ENCODE measurements around the gene FOSB.
"Not testable (repeated sequence)": the region's sequence is repeated elsewhere in the genome, so short reads cannot be mapped to it uniquely, and the experiment has no call there.

FOSB gene

GRCh38 chr19:45423033-45423588 lies 44.7 kb upstream of the FOSB start:
- no peak for TF ChIP-seq CTCF (IDR thresholded peaks at IDR 0.05; ENCODE audit: borderline replicate concordance, insufficient read depth, low read depth, low read length)
- H3K4me3 ChIP-seq (ENCODE audit: low read depth, low read length), result peak overlapping the region; percentile 56

GRCh38 chr19:45423589-45424190 lies 44.1 kb upstream of the FOSB start, which contains the start of gene ERCC1:
Gene ERCC1, minus strand, starts transcription at chr19:45423917. Its CDS starts 543 bp downstream, at chr19:45423374.
- peak within 1 kb of the TSS; percentile 56 for H3K4me3 ChIP-seq (ENCODE audit: low read depth, low read length)
- no peak for TF ChIP-seq CTCF (IDR thresholded peaks at IDR 0.05; ENCODE audit: borderline replicate concordance, insufficient read depth, low read depth, low read length)

GRCh38 chr19:45424191-45425058 lies 43.4 kb upstream of the FOSB start:
- H3K4me3 ChIP-seq (ENCODE audit: low read depth, low read length), result peak overlapping the region; percentile 56
- no peak for TF ChIP-seq CTCF (IDR thresholded peaks at IDR 0.05; ENCODE audit: borderline replicate concordance, insufficient read depth, low read depth, low read length)

GRCh38 chr19:45428384-45429231 lies 39.2 kb upstream of the FOSB start:
- peak; percentile 57 for TF ChIP-seq CTCF (IDR thresholded peaks at IDR 0.05; ENCODE audit: borderline replicate concordance, insufficient read depth, low read depth, low read length)
- peak overlapping the region; percentile 35 for H3K4me3 ChIP-seq (ENCODE audit: low read depth, low read length)

- not testable (repeated sequence) for H3K4me3 ChIP-seq (ENCODE audit: low read depth, low read length)
Observed at GRCh38 chr19:45429896-45430295, 37.9 kb upstream of the FOSB start.

GRCh38 chr19:45431008-45431407 lies 36.8 kb upstream of the FOSB start:
- H3K4me3 ChIP-seq (ENCODE audit: low read depth, low read length), result not testable (repeated sequence)

GRCh38 chr19:45432543-45432942 lies 35.3 kb upstream of the FOSB start:
- not testable (repeated sequence) for H3K4me3 ChIP-seq (ENCODE audit: low read depth, low read length)

GRCh38 chr19:45437328-45437727 lies 30.5 kb upstream of the FOSB start:
- no peak overlapping the region for H3K4me3 ChIP-seq (ENCODE audit: low read depth, low read length)
- no peak for TF ChIP-seq CTCF (IDR thresholded peaks at IDR 0.05; ENCODE audit: borderline replicate concordance, insufficient read depth, low read depth, low read length)
